Osteoblast (primary cell): ENCODE results near the gene ANO1. TPM values are rescaled to one million over a fixed set of nuclear protein-coding genes. Genes with fewer than 3 reads are reported as not detected.

Experiments used
- DNase-seq: peaks from one replicate; pipeline ENCODE4 v3.0.0; 2011; ENCODE audit warnings: low spot score, mixed read lengths; ENCODE audit not compliant: insufficient read length; ENCODE audit errors: missing footprints
- H2AFZ ChIP-seq: 2 replicates; pipeline ENCODE4 v1.6.0; 2011; ENCODE audit warnings: mild to moderate bottlenecking, low read length
- H3K27ac ChIP-seq: 2 replicates; pipeline ENCODE4 v1.5.1; 2011; ENCODE audit warnings: mild to moderate bottlenecking, low read depth, low read length, moderate library complexity
- H3K27me3 ChIP-seq: 2 replicates; pipeline ENCODE4 v1.6.0; 2012; ENCODE audit warnings: mild to moderate bottlenecking, control low read depth, inconsistent platforms, low read length, moderate library complexity; ENCODE audit not compliant: insufficient read depth
- H3K36me3 ChIP-seq: 2 replicates; pipeline ENCODE4 v1.5.1; 2011; ENCODE audit warnings: mild to moderate bottlenecking, low read length, control low read depth, moderate library complexity; ENCODE audit not compliant: insufficient read depth
- H3K4me1 ChIP-seq: 2 replicates; pipeline ENCODE4 v1.5.1; 2011; ENCODE audit warnings: mild to moderate bottlenecking, low read length, control low read depth, moderate library complexity; ENCODE audit not compliant: insufficient read depth
- H3K4me2 ChIP-seq: 2 replicates; pipeline ENCODE4 v1.6.0; 2011; ENCODE audit warnings: mild to moderate bottlenecking, low read length; ENCODE audit not compliant: insufficient read depth
- H3K4me3 ChIP-seq: fragments of 200-600 bp; sonication (generic); 3 replicates; pipeline ENCODE4 v1.5.1; 2012; ENCODE audit warnings: mild to moderate bottlenecking, low read length, inconsistent platforms; ENCODE audit not compliant: insufficient read depth
- H3K79me2 ChIP-seq: 2 replicates; pipeline ENCODE4 v1.6.0; 2012; ENCODE audit warnings: mild to moderate bottlenecking, low read length, control low read depth, inconsistent platforms; ENCODE audit not compliant: insufficient read depth
- H3K9me3 ChIP-seq: 2 replicates; pipeline ENCODE4 v1.5.1; 2011; ENCODE audit warnings: low read depth, low read length, control low read depth
- H4K20me1 ChIP-seq: 2 replicates; pipeline ENCODE4 v1.6.0; 2012; ENCODE audit warnings: mild to moderate bottlenecking, low read length, control low read depth; ENCODE audit not compliant: insufficient read depth
- CTCF ChIP-seq: IDR thresholded peaks from 2 replicates; pipeline ENCODE4 v1.5.1; 2011; ENCODE audit warnings: mild to moderate bottlenecking, low read depth, low read length, moderate library complexity; ENCODE audit errors: extremely low read depth
- total RNA-seq: library from RNA; depleted of rRNA; stranded (reverse); fragments of >200 nt; gene quantifications from 2 replicates; pipeline ENCODE4 v1.2.3, GENCODE V29; 2012

Gene ANO1
- total RNA-seq, 1 donor: not detected

- no peaks in the 10 kb centered on the region for H3K79me2 ChIP-seq
- no peaks in the 10 kb centered on the region for H3K36me3 ChIP-seq
- H2AFZ ChIP-seq: no peak overlapping the region
- no peaks in the 10 kb centered on the region for H4K20me1 ChIP-seq
- no peak overlapping the region for H3K4me3 ChIP-seq
- no peak for DNase-seq
- H3K27me3 ChIP-seq: no peaks in the 10 kb centered on the region
- peaks cover 15% of the 10 kb centered on the region for H3K4me1 ChIP-seq
- no peak overlapping the region for H3K4me2 ChIP-seq
- H3K27ac ChIP-seq: no peak overlapping the region
- no peaks in the 10 kb centered on the region for H3K9me3 ChIP-seq
- no peak for TF ChIP-seq CTCF
Measured at GRCh38 chr11:70133771-70134335, 55.7 kb downstream of the ANO1 start.

DNA sequence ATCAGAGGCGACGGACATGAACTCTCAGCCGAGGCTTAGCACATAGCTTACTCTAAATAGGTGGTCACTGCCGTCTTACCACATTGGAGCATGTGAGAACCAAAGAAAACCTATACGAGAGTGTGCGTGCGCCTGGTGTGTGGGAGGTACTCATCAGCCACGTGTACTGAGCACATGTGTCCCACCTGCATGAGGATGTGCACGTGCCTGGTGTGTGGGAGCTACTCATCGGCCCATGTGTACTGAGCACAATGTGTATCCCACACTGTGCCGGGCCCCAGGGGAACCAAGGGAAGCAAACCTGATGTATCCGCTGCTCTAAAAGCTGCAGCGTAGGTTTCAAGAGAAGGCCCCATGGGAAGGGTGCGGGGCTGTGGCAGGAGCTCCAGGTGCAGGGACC, 56.4 kb downstream of the ANO1 start:
- H4K20me1 ChIP-seq: no peaks in the 10 kb centered on the region
- peak; percentile 34 for DNase-seq
- TF ChIP-seq CTCF: no peak

GRCh38 chr11:70135142-70135541, 57.0 kb downstream of the ANO1 start:
- peak overlapping the region; percentile 72 for H3K4me3 ChIP-seq
- peak overlapping the region; percentile 94 for H2AFZ ChIP-seq
- peak; percentile 87 for DNase-seq
- H4K20me1 ChIP-seq: no peaks in the 10 kb centered on the region
- H3K27me3 ChIP-seq: no peaks in the 10 kb centered on the region
- peaks cover 11% of the 10 kb centered on the region for H3K4me1 ChIP-seq
- H3K79me2 ChIP-seq: no peaks in the 10 kb centered on the region
- peak overlapping the region; percentile 90 for H3K4me2 ChIP-seq
- no peak for TF ChIP-seq CTCF
- no peaks in the 10 kb centered on the region for H3K9me3 ChIP-seq
- H3K36me3 ChIP-seq: no peaks in the 10 kb centered on the region
- H3K27ac ChIP-seq: peak overlapping the region; percentile 49

More for the DNA sequence above, 56.4 kb downstream of the ANO1 start:
- Histone ChIP-seq H2AFZ (no peak overlapping the region), H3K4me3 (no peak overlapping the region), H3K4me2 (peak overlapping the region; percentile 90), H3K27me3 (no peaks in the 10 kb centered on the region), H3K27ac (no peak overlapping the region), H3K4me1 (peaks cover 11% of the 10 kb centered on the region), H3K9me3 (no peaks in the 10 kb centered on the region), H3K79me2 (no peaks in the 10 kb centered on the region), H3K36me3 (no peaks in the 10 kb centered on the region)

DNA sequence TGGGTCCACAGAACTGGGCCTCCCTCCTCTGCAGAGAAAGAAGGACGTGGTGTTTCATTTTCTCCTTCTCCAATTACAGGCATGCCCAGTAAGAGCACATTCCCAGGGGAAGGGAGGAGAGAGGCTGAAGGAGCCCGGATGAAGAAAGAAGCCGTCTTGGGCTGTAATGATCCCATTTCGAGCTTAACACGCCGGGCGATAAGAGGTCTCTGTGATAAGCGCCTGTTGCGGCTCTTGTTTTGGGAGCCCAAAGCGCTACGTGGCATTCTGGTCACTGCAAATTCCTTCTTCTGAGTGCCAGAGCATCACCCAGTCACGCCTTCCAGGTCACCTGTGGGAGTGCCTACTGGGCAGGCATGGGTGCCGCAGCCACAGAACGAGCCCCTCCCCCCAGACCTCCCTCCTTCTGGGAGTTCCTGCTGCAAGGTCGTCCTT, 57.5 kb downstream of the ANO1 start:
- TF ChIP-seq CTCF: no peak
- DNase-seq: peak; percentile 97
- Histone ChIP-seq H3K27me3 (peaks cover 4% of the 10 kb centered on the region), H3K9me3 (no peaks in the 10 kb centered on the region), H3K4me3 (peak overlapping the region; percentile 72), H4K20me1 (no peaks in the 10 kb centered on the region), H3K4me2 (peak overlapping the region; percentile 90), H3K36me3 (no peaks in the 10 kb centered on the region), H2AFZ (peak overlapping the region; percentile 94), H3K4me1 (peaks cover 11% of the 10 kb centered on the region), H3K27ac (peak overlapping the region; percentile 49), H3K79me2 (no peaks in the 10 kb centered on the region)
